GM23338 (cell line): ENCODE results near the gene TSHZ2.

Source experiments
- CREB1 ChIP-seq: fragments of 250-450 bp; sonication (Bioruptor Pico); IDR thresholded peaks from 2 replicates; pipeline ENCODE4 v1.5.0; 2020; ENCODE audit warnings: low read depth, mild to moderate bottlenecking, moderate library complexity
- EZH2 ChIP-seq: fragments of 200-600 bp; sonication (generic); IDR thresholded peaks from one replicate; pipeline ENCODE4 v1.8.0; 2017; ENCODE audit warnings: antibody characterized with exemption, mild to moderate bottlenecking, low read depth; ENCODE audit not compliant: unreplicated experiment
- EZH2phosphoT487 ChIP-seq: fragments of 200-600 bp; sonication (generic); IDR thresholded peaks from one replicate; pipeline ENCODE4 v1.8.1; 2018; ENCODE audit warnings: antibody characterized with exemption; ENCODE audit not compliant: unreplicated experiment
- JUNB ChIP-seq: IDR thresholded peaks from one replicate; pipeline ENCODE4 v1.6.1; 2016; ENCODE audit warnings: antibody characterized with exemption; ENCODE audit not compliant: unreplicated experiment
- NANOG ChIP-seq: IDR thresholded peaks from 2 replicates; pipeline ENCODE4 v1.6.1; 2016; ENCODE audit warnings: antibody characterized with exemption, borderline replicate concordance
- POLR2AphosphoS5 ChIP-seq: IDR thresholded peaks from 2 replicates; pipeline ENCODE4 v1.6.1; 2016; ENCODE audit warnings: antibody characterized with exemption, low read depth
- STAT1 ChIP-seq: IDR thresholded peaks from one replicate; pipeline ENCODE4 v1.6.1; 2016; ENCODE audit warnings: antibody characterized with exemption; ENCODE audit not compliant: unreplicated experiment
- ZNF114 ChIP-seq: fragments of 250-450 bp; sonication (Bioruptor Pico); IDR thresholded peaks from 2 replicates; pipeline ENCODE4 v1.5.0; 2020; ENCODE audit warnings: mild to moderate bottlenecking, moderate library complexity
- ZNF331 ChIP-seq: fragments of 250-450 bp; sonication (Bioruptor Pico); IDR thresholded peaks from 2 replicates; pipeline ENCODE4 v1.5.0; 2020; ENCODE audit warnings: low read depth, mild to moderate bottlenecking, moderate library complexity
- TF ChIP-seq, protein P1 (sequence below): IDR thresholded peaks from 2 replicates; pipeline ENCODE4 v1.6.1; 2016; ENCODE audit warnings: antibody characterized with exemption
- TF ChIP-seq, protein P2 (sequence below), 2 experiments: fragments of 200-600 bp in 1 of 2; sonication (generic) in 1 of 2; conservative IDR thresholded peaks; 2 replicates each; pipeline versions ENCODE4 v1.5.1 to v1.6.1; 2016 to 2017; ENCODE audit warnings: antibody characterized with exemption in 2 of 2, low read depth in 2 of 2, mild to moderate bottlenecking in 2 of 2, moderate library complexity in 1 of 2
- TF ChIP-seq, protein P3 (sequence below): IDR thresholded peaks from one replicate; pipeline ENCODE4 v1.6.1; 2018; ENCODE audit warnings: antibody characterized with exemption; ENCODE audit not compliant: unreplicated experiment
- TF ChIP-seq, protein P4 (sequence below): fragments of 250-450 bp; sonication (Bioruptor Pico); IDR thresholded peaks from 2 replicates; pipeline ENCODE4 v1.5.0; 2020; ENCODE audit warnings: mild to moderate bottlenecking, moderate library complexity

DNA sequence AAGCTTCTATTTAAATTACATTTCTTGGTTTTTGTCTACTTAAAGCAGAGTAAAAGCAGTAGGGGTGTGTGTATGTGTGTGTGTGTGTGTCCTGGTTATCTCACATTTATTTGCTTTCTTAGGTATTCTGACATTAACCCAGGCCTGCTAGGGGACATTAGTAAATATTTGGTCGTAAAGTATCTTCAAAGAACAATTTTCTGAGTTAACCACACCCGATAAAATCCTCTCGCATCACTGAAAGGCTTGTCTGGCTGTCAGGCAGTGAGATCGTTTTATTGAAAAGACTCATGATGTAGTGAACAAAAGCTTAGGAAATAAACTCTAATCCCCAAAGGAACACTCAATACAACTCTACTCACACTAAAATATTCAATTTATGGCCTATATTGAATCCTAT is 543.6 kb downstream of the TSHZ2 start:
- TF ChIP-seq, protein P1, sequence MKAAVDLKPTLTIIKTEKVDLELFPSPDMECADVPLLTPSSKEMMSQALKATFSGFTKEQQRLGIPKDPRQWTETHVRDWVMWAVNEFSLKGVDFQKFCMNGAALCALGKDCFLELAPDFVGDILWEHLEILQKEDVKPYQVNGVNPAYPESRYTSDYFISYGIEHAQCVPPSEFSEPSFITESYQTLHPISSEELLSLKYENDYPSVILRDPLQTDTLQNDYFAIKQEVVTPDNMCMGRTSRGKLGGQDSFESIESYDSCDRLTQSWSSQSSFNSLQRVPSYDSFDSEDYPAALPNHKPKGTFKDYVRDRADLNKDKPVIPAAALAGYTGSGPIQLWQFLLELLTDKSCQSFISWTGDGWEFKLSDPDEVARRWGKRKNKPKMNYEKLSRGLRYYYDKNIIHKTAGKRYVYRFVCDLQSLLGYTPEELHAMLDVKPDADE, result no peak
- TF ChIP-seq JUNB (no peak), EZH2phosphoT487 (no peak), POLR2AphosphoS5 (no peak), EZH2 (no peak), ZNF114 (CRISPR knock-in tag) (no peak), CREB1 (CRISPR knock-in tag) (no peak), NANOG (no peak), STAT1 (no peak), ZNF331 (no peak)
- TF ChIP-seq, protein P2, sequence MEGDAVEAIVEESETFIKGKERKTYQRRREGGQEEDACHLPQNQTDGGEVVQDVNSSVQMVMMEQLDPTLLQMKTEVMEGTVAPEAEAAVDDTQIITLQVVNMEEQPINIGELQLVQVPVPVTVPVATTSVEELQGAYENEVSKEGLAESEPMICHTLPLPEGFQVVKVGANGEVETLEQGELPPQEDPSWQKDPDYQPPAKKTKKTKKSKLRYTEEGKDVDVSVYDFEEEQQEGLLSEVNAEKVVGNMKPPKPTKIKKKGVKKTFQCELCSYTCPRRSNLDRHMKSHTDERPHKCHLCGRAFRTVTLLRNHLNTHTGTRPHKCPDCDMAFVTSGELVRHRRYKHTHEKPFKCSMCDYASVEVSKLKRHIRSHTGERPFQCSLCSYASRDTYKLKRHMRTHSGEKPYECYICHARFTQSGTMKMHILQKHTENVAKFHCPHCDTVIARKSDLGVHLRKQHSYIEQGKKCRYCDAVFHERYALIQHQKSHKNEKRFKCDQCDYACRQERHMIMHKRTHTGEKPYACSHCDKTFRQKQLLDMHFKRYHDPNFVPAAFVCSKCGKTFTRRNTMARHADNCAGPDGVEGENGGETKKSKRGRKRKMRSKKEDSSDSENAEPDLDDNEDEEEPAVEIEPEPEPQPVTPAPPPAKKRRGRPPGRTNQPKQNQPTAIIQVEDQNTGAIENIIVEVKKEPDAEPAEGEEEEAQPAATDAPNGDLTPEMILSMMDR (conservative IDR thresholded peaks at IDR 0.05; ENCODE audit: low read depth in 2 of 2), result no peak
- TF ChIP-seq, protein P3, sequence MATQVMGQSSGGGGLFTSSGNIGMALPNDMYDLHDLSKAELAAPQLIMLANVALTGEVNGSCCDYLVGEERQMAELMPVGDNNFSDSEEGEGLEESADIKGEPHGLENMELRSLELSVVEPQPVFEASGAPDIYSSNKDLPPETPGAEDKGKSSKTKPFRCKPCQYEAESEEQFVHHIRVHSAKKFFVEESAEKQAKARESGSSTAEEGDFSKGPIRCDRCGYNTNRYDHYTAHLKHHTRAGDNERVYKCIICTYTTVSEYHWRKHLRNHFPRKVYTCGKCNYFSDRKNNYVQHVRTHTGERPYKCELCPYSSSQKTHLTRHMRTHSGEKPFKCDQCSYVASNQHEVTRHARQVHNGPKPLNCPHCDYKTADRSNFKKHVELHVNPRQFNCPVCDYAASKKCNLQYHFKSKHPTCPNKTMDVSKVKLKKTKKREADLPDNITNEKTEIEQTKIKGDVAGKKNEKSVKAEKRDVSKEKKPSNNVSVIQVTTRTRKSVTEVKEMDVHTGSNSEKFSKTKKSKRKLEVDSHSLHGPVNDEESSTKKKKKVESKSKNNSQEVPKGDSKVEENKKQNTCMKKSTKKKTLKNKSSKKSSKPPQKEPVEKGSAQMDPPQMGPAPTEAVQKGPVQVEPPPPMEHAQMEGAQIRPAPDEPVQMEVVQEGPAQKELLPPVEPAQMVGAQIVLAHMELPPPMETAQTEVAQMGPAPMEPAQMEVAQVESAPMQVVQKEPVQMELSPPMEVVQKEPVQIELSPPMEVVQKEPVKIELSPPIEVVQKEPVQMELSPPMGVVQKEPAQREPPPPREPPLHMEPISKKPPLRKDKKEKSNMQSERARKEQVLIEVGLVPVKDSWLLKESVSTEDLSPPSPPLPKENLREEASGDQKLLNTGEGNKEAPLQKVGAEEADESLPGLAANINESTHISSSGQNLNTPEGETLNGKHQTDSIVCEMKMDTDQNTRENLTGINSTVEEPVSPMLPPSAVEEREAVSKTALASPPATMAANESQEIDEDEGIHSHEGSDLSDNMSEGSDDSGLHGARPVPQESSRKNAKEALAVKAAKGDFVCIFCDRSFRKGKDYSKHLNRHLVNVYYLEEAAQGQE, result no peak
- TF ChIP-seq, protein P4, sequence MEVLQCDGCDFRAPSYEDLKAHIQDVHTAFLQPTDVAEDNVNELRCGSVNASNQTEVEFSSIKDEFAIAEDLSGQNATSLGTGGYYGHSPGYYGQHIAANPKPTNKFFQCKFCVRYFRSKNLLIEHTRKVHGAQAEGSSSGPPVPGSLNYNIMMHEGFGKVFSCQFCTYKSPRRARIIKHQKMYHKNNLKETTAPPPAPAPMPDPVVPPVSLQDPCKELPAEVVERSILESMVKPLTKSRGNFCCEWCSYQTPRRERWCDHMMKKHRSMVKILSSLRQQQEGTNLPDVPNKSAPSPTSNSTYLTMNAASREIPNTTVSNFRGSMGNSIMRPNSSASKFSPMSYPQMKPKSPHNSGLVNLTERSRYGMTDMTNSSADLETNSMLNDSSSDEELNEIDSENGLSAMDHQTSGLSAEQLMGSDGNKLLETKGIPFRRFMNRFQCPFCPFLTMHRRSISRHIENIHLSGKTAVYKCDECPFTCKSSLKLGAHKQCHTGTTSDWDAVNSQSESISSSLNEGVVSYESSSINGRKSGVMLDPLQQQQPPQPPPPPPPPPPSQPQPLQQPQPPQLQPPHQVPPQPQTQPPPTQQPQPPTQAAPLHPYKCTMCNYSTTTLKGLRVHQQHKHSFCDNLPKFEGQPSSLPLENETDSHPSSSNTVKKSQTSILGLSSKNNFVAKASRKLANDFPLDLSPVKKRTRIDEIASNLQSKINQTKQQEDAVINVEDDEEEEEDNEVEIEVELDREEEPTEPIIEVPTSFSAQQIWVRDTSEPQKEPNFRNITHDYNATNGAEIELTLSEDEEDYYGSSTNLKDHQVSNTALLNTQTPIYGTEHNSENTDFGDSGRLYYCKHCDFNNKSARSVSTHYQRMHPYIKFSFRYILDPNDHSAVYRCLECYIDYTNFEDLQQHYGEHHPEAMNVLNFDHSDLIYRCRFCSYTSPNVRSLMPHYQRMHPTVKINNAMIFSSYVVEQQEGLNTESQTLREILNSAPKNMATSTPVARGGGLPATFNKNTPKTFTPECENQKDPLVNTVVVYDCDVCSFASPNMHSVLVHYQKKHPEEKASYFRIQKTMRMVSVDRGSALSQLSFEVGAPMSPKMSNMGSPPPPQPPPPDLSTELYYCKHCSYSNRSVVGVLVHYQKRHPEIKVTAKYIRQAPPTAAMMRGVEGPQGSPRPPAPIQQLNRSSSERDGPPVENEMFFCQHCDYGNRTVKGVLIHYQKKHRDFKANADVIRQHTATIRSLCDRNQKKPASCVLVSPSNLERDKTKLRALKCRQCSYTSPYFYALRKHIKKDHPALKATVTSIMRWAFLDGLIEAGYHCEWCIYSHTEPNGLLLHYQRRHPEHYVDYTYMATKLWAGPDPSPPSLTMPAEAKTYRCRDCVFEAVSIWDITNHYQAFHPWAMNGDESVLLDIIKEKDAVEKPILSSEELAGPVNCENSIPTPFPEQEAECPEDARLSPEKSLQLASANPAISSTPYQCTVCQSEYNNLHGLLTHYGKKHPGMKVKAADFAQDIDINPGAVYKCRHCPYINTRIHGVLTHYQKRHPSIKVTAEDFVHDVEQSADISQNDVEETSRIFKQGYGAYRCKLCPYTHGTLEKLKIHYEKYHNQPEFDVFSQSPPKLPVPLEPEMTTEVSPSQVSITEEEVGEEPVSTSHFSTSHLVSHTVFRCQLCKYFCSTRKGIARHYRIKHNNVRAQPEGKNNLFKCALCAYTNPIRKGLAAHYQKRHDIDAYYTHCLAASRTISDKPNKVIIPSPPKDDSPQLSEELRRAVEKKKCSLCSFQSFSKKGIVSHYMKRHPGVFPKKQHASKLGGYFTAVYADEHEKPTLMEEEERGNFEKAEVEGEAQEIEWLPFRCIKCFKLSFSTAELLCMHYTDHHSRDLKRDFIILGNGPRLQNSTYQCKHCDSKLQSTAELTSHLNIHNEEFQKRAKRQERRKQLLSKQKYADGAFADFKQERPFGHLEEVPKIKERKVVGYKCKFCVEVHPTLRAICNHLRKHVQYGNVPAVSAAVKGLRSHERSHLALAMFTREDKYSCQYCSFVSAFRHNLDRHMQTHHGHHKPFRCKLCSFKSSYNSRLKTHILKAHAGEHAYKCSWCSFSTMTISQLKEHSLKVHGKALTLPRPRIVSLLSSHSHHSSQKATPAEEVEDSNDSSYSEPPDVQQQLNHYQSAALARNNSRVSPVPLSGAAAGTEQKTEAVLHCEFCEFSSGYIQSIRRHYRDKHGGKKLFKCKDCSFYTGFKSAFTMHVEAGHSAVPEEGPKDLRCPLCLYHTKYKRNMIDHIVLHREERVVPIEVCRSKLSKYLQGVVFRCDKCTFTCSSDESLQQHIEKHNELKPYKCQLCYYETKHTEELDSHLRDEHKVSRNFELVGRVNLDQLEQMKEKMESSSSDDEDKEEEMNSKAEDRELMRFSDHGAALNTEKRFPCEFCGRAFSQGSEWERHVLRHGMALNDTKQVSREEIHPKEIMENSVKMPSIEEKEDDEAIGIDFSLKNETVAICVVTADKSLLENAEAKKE (CRISPR knock-in tag), result no peak
